CD14-positive monocyte (primary cell): ENCODE data around the gene FBXW11. TPM values are rescaled to one million over a fixed set of nuclear protein-coding genes. Genes with fewer than 3 reads are reported as not detected.

ENCODE experiments used
- DNase-seq, 3 donors: peaks; one replicate each; pipeline ENCODE4 v3.0.0-alpha.2; 2011 to 2022
- H2AFZ ChIP-seq: 2 replicates; pipeline ENCODE4 v1.6.0; 2012; ENCODE audit warnings: mild to moderate bottlenecking, low read depth, low read length, inconsistent platforms; ENCODE audit not compliant: insufficient read depth, poor library complexity, severe bottlenecking
- H3K27ac ChIP-seq, 2 donors: 1 replicate in 1 of 2; 2 replicates in 1 of 2; pipeline ENCODE4 v1.5.1; 2012 to 2013; ENCODE audit warnings: low read length in 2 of 2, control low read depth in 1 of 2, inconsistent platforms in 1 of 2, low read depth in 1 of 2, mild to moderate bottlenecking in 1 of 2
- H3K27me3 ChIP-seq, 2 donors: one replicate each; pipeline versions ENCODE4 v1.6.0 to v1.6.1; 2011 to 2013; ENCODE audit warnings: low read length in 2 of 2; ENCODE audit not compliant: control insufficient read depth in 2 of 2, insufficient read depth in 2 of 2
- H3K36me3 ChIP-seq, 2 donors: replicated peaks in 1 of 2; 1 replicate in 1 of 2; 2 replicates in 1 of 2; pipeline versions ENCODE4 v1.5.1 to v1.6.1; 2012 to 2013; ENCODE audit warnings: low read length in 2 of 2, control low read depth in 1 of 2, inconsistent platforms in 1 of 2, mild to moderate bottlenecking in 1 of 2; ENCODE audit not compliant: insufficient read depth in 2 of 2, control insufficient read depth in 1 of 2
- H3K4me1 ChIP-seq, 2 donors: 1 replicate in 1 of 2; 2 replicates in 1 of 2; pipeline versions ENCODE4 v1.5.1 to v1.6.1; 2012 to 2013; ENCODE audit warnings: low read length in 2 of 2, control low read depth in 1 of 2, inconsistent platforms in 1 of 2, mild to moderate bottlenecking in 1 of 2, moderate library complexity in 1 of 2; ENCODE audit not compliant: insufficient read depth in 2 of 2, control insufficient read depth in 1 of 2
- H3K4me2 ChIP-seq: replicated peaks from 2 replicates; pipeline ENCODE3; 2012; ENCODE audit warnings: low read length, moderate library complexity, mild to moderate bottlenecking; ENCODE audit not compliant: poor library complexity, severe bottlenecking; ENCODE audit errors: extremely low read depth
- H3K4me3 ChIP-seq, 3 experiments: fragments of 200-600 bp in 1 of 3; sonication (generic) in 1 of 3; replicated peaks in 1 of 3; 1 replicate in 2 of 3; 2 replicates in 1 of 3; pipeline ENCODE4 v1.5.1; 2011 to 2013; ENCODE audit warnings: low read length in 3 of 3, mild to moderate bottlenecking in 3 of 3, control low read depth in 2 of 3, low read depth in 2 of 3, inconsistent platforms in 1 of 3, moderate library complexity in 1 of 3
- H3K79me2 ChIP-seq: 2 replicates; pipeline ENCODE4 v1.6.0; 2012; ENCODE audit warnings: mild to moderate bottlenecking, control low read depth, inconsistent platforms, low read length, moderate library complexity; ENCODE audit not compliant: insufficient read depth
- H3K9ac ChIP-seq: 2 replicates; pipeline ENCODE4 v1.6.0; 2017; ENCODE audit warnings: low read length, mild to moderate bottlenecking; ENCODE audit not compliant: insufficient read depth, poor library complexity, severe bottlenecking
- H3K9me3 ChIP-seq, 2 donors: replicated peaks in 1 of 2; 1 replicate in 1 of 2; 2 replicates in 1 of 2; pipeline versions ENCODE4 v1.5.1 to v1.6.1; 2012 to 2013; ENCODE audit warnings: low read length in 2 of 2, control low read depth in 1 of 2; ENCODE audit not compliant: control insufficient read depth in 1 of 2, insufficient read depth in 1 of 2
- H4K20me1 ChIP-seq: 2 replicates; pipeline ENCODE4 v1.6.0; 2012; ENCODE audit warnings: mild to moderate bottlenecking, low read length, control low read depth, moderate library complexity; ENCODE audit not compliant: insufficient read depth
- H3K27ac Mint-ChIP-seq, 7 donors: one replicate each; pipeline ENCODE4 v1.8.0; 2020; ENCODE audit warnings: mild to moderate bottlenecking in 7 of 7, mixed read lengths in 7 of 7, moderate library complexity in 6 of 7, inconsistent platforms in 2 of 7
- H3K27me3 Mint-ChIP-seq, 3 donors: one replicate each; pipeline ENCODE4 v1.8.0; 2021 to 2022; ENCODE audit warnings: low read depth in 3 of 3, mild to moderate bottlenecking in 3 of 3, mixed read lengths in 3 of 3, moderate library complexity in 3 of 3, inconsistent platforms in 1 of 3
- H3K36me3 Mint-ChIP-seq, 2 donors: one replicate each; pipeline ENCODE4 v1.8.0; 2020; ENCODE audit warnings: mixed read lengths in 2 of 2, inconsistent platforms in 1 of 2, mild to moderate bottlenecking in 1 of 2
- H3K4me1 Mint-ChIP-seq: one replicate; pipeline ENCODE4 v1.8.0; 2020; ENCODE audit warnings: mild to moderate bottlenecking, mixed read lengths
- H3K4me3 Mint-ChIP-seq, 2 donors: one replicate each; pipeline ENCODE4 v1.8.0; 2020; ENCODE audit warnings: mild to moderate bottlenecking in 2 of 2, mixed read lengths in 2 of 2, moderate library complexity in 1 of 2
- H3K9me3 Mint-ChIP-seq, 7 donors: one replicate each; pipeline ENCODE4 v1.8.0; 2020 to 2022; ENCODE audit warnings: mixed read lengths in 7 of 7, mild to moderate bottlenecking in 6 of 7, moderate library complexity in 6 of 7, inconsistent platforms in 2 of 7
- CTCF ChIP-seq: fragments of 200-600 bp; IDR thresholded peaks from one replicate; pipeline ENCODE4 v1.8.0; 2022; ENCODE audit warnings: antibody characterized with exemption, mild to moderate bottlenecking
- WGBS: methylation state at CpG from one replicate; pipeline ENCODE4 v1.1.5; 2013; ENCODE audit warnings: missing lambda C conversion rate; ENCODE audit not compliant: insufficient coverage; 5-methylcytosine and 5-hydroxymethylcytosine counted together
- intact Hi-C, 2 donors: fragments of 100-400 bp; cut with micrococcal nuclease; formaldehyde crosslinking; loops; one replicate each; pipeline versions ENCODE4 v1.15.0 to v1.15.1; 2023
- polyA plus RNA-seq, 3 donors: library from polyadenylated mRNA; depleted of rRNA in 1 of 3; unstranded in 2 of 3; stranded (reverse) in 1 of 3; fragments of 300-500 nt in 2 of 3; fragments of >200 nt in 1 of 3; fragmentation: Illumina TruSeq in 2 of 3; gene quantifications; 1 replicate in 2 of 3; 2 replicates in 1 of 3; pipeline ENCODE4 v1.2.3, GENCODE V29; 2012 to 2021

The FBXW11 gene
- polyA plus RNA-seq, 3 donors: 15.0 to 24.5 (median 18.2) TPM

- WGBS: 100% methylated on average over 1 of the region's 3 CpGs
- intact Hi-C loops: no loop called here
- no peaks in the 10 kb centered on the region for H3K27me3 Mint-ChIP-seq
- H3K9me3 Mint-ChIP-seq: peaks cover 0 to 3% (median 0%) of the 10 kb centered on the region in 7 donors
- peaks cover 39% of the 10 kb centered on the region for H3K4me1 Mint-ChIP-seq
- DNase-seq: no peak
- TF ChIP-seq CTCF: no peak
- peaks cover 16 to 21% of the 10 kb centered on the region in 2 donors for H3K4me1 ChIP-seq
- H4K20me1 ChIP-seq: no peaks in the 10 kb centered on the region
- peaks cover 2 to 35% of the 10 kb centered on the region in 2 donors for H3K36me3 ChIP-seq
- no peak overlapping the region for H3K27ac Mint-ChIP-seq
- no peaks in the 10 kb centered on the region for H3K27me3 ChIP-seq
- no peak overlapping the region for H3K4me2 ChIP-seq
- no peak overlapping the region for H3K4me3 Mint-ChIP-seq
- peaks cover 33 to 51% of the 10 kb centered on the region in 2 donors for H3K36me3 Mint-ChIP-seq
- no peak overlapping the region for H3K4me3 ChIP-seq
- no peaks in the 10 kb centered on the region for H3K9me3 ChIP-seq
- H2AFZ ChIP-seq: no peak overlapping the region
- H3K27ac ChIP-seq: no peak overlapping the region
- H3K79me2 ChIP-seq: no peaks in the 10 kb centered on the region
- H3K9ac ChIP-seq: no peak overlapping the region
Observed at GRCh38 chr5:171861381-171861780, 145.1 kb downstream of the FBXW11 start.

GRCh38 chr5:171858303-171858702, 148.1 kb downstream of the FBXW11 start:
- Histone ChIP-seq H3K27me3 (no peaks in the 10 kb centered on the region), H4K20me1 (no peaks in the 10 kb centered on the region), H3K79me2 (no peaks in the 10 kb centered on the region), H3K4me2 (no peak overlapping the region), H3K4me3 (no peak overlapping the region), H3K4me1 (peaks cover 36 to 43% of the 10 kb centered on the region in 2 donors), H2AFZ (no peak overlapping the region), H3K27ac (no peak overlapping the region), H3K9me3 (no peaks in the 10 kb centered on the region), H3K9ac (no peak overlapping the region), H3K36me3 (peaks cover 2 to 25% of the 10 kb centered on the region in 2 donors)
- Mint-ChIP-seq H3K4me1 (peaks cover 53% of the 10 kb centered on the region), H3K27ac (no peak overlapping the region), H3K27me3 (no peaks in the 10 kb centered on the region), H3K9me3 (peaks cover 0 to 3% (median 0%) of the 10 kb centered on the region in 7 donors), H3K36me3 (peaks cover 25 to 37% of the 10 kb centered on the region in 2 donors), H3K4me3 (no peak overlapping the region)
- no peak for DNase-seq
- TF ChIP-seq CTCF: peak; percentile 25
- intact Hi-C loops: no loop called here
- 86% methylated on average over 5 of the region's 7 CpGs for WGBS
